ENCODE results near the gene RRAS2. TPM values are rescaled to one million over a fixed set of nuclear protein-coding genes. Genes with fewer than 3 reads are reported as not detected.

Gene RRAS2
- total RNA-seq, 1 donor from 2014 or later = 150 TPM

GRCh38 chr11:14251754-14252153 lies 107.2 kb downstream of the RRAS2 start:
- no peak overlapping the region for H3K9ac ChIP-seq (ENCODE audit: low read length)
- DNase-seq (ENCODE audit: low read depth) (no peak), FAIRE-seq (no peak)
- Mint-ChIP-seq H3K9me3 (ENCODE audit: unreplicated experiment) (no peaks in the 10 kb centered on the region), H3K36me3 (ENCODE audit: low read depth, unreplicated experiment) (no peaks in the 10 kb centered on the region), H3K4me1 (ENCODE audit: low read depth, unreplicated experiment) (peaks cover 5% of the 10 kb centered on the region), H3K4me3 (ENCODE audit: unreplicated experiment) (no peak overlapping the region), H3K27me3 (ENCODE audit: low read depth, unreplicated experiment) (peaks cover 25% of the 10 kb centered on the region), H3K27ac (ENCODE audit: unreplicated experiment) (no peak overlapping the region)
- H3K27me3 ChIP-seq (ENCODE audit: insufficient read depth, low read length) = peaks cover 23% of the 10 kb centered on the region
- TF ChIP-seq CTCF (IDR thresholded peaks at IDR 0.05; ENCODE audit: insufficient read depth, low read depth, low read length) (no peak), EZH2 (IDR thresholded peaks at IDR 0.05; ENCODE audit: insufficient read depth, low read length) (no peak)
- no peaks in the 10 kb centered on the region for H3K79me2 ChIP-seq (ENCODE audit: insufficient read depth, low read length)
- H3K4me1 ChIP-seq (ENCODE audit: insufficient read depth, low read length) = no peaks in the 10 kb centered on the region
- no peak overlapping the region for H3K27ac ChIP-seq (ENCODE audit: low read depth, low read length)
- H2AFZ ChIP-seq (ENCODE audit: low read depth, low read length) = no peak overlapping the region
- H3K9me3 ChIP-seq (ENCODE audit: insufficient read depth, low read depth, low read length) = no peaks in the 10 kb centered on the region
- H3K4me2 ChIP-seq (ENCODE audit: low read length) = no peak overlapping the region
- no peaks in the 10 kb centered on the region for H3K36me3 ChIP-seq (ENCODE audit: insufficient read depth, low read length)
- H4K20me1 ChIP-seq (ENCODE audit: insufficient read depth, low read length) = no peaks in the 10 kb centered on the region
- H3K4me3 ChIP-seq (ENCODE audit: insufficient read depth, low read depth, low read length) = no peak overlapping the region

GRCh38 chr11:14249121-14249963 lies 109.6 kb downstream of the RRAS2 start:
- DNase-seq (ENCODE audit: low read depth) = peak; percentile 8
- no peak overlapping the region for H3K9ac ChIP-seq (ENCODE audit: low read length)
- H3K4me3 ChIP-seq (ENCODE audit: insufficient read depth, low read depth, low read length) = no peak overlapping the region
- Mint-ChIP-seq H3K36me3 (ENCODE audit: low read depth, unreplicated experiment) (no peaks in the 10 kb centered on the region), H3K27me3 (ENCODE audit: low read depth, unreplicated experiment) (peaks cover 37% of the 10 kb centered on the region), H3K4me3 (ENCODE audit: unreplicated experiment) (no peak overlapping the region), H3K9me3 (ENCODE audit: unreplicated experiment) (no peaks in the 10 kb centered on the region), H3K4me1 (ENCODE audit: low read depth, unreplicated experiment) (no peaks in the 10 kb centered on the region), H3K27ac (ENCODE audit: unreplicated experiment) (no peak overlapping the region)
- no peak for TF ChIP-seq EZH2 (IDR thresholded peaks at IDR 0.05; ENCODE audit: insufficient read depth, low read length)
- peak; percentile 84 for TF ChIP-seq CTCF (IDR thresholded peaks at IDR 0.05; ENCODE audit: insufficient read depth, low read depth, low read length)
- no peak overlapping the region for H3K4me2 ChIP-seq (ENCODE audit: low read length)
- peak; percentile 59 for FAIRE-seq
- no peak overlapping the region for H2AFZ ChIP-seq (ENCODE audit: low read depth, low read length)
- no peaks in the 10 kb centered on the region for H3K79me2 ChIP-seq (ENCODE audit: insufficient read depth, low read length)
- no peaks in the 10 kb centered on the region for H4K20me1 ChIP-seq (ENCODE audit: insufficient read depth, low read length)
- no peaks in the 10 kb centered on the region for H3K36me3 ChIP-seq (ENCODE audit: insufficient read depth, low read length)
- no peak overlapping the region for H3K27ac ChIP-seq (ENCODE audit: low read depth, low read length)
- peaks cover 31% of the 10 kb centered on the region for H3K27me3 ChIP-seq (ENCODE audit: insufficient read depth, low read length)
- no peaks in the 10 kb centered on the region for H3K4me1 ChIP-seq (ENCODE audit: insufficient read depth, low read length)
- no peaks in the 10 kb centered on the region for H3K9me3 ChIP-seq (ENCODE audit: insufficient read depth, low read depth, low read length)

- peaks cover 31% of the 10 kb centered on the region for H3K27me3 ChIP-seq (ENCODE audit: insufficient read depth, low read length)
- H3K36me3 ChIP-seq (ENCODE audit: insufficient read depth, low read length) = no peaks in the 10 kb centered on the region
- FAIRE-seq = no peak
- Mint-ChIP-seq H3K36me3 (ENCODE audit: low read depth, unreplicated experiment) (peaks cover 3% of the 10 kb centered on the region), H3K9me3 (ENCODE audit: unreplicated experiment) (peaks cover 1% of the 10 kb centered on the region), H3K27me3 (ENCODE audit: low read depth, unreplicated experiment) (peaks cover 39% of the 10 kb centered on the region), H3K27ac (ENCODE audit: unreplicated experiment) (no peak overlapping the region), H3K4me3 (ENCODE audit: unreplicated experiment) (no peak overlapping the region), H3K4me1 (ENCODE audit: low read depth, unreplicated experiment) (no peaks in the 10 kb centered on the region)
- no peak for DNase-seq (ENCODE audit: low read depth)
- H3K9me3 ChIP-seq (ENCODE audit: insufficient read depth, low read depth, low read length) = no peaks in the 10 kb centered on the region
- no peak overlapping the region for H3K4me2 ChIP-seq (ENCODE audit: low read length)
- TF ChIP-seq EZH2 (IDR thresholded peaks at IDR 0.05; ENCODE audit: insufficient read depth, low read length) (no peak), CTCF (IDR thresholded peaks at IDR 0.05; ENCODE audit: insufficient read depth, low read depth, low read length) (no peak)
- no peaks in the 10 kb centered on the region for H3K4me1 ChIP-seq (ENCODE audit: insufficient read depth, low read length)
- H2AFZ ChIP-seq (ENCODE audit: low read depth, low read length) = no peak overlapping the region
- H3K79me2 ChIP-seq (ENCODE audit: insufficient read depth, low read length) = no peaks in the 10 kb centered on the region
- no peak overlapping the region for H3K9ac ChIP-seq (ENCODE audit: low read length)
- no peaks in the 10 kb centered on the region for H4K20me1 ChIP-seq (ENCODE audit: insufficient read depth, low read length)
- no peak overlapping the region for H3K27ac ChIP-seq (ENCODE audit: low read depth, low read length)
- no peak overlapping the region for H3K4me3 ChIP-seq (ENCODE audit: insufficient read depth, low read depth, low read length)
Observed at GRCh38 chr11:14248580-14248981, 110.4 kb downstream of the RRAS2 start.

Measured in astrocyte (in vitro differentiated cells and primary cell).